Tibial nerve (tissue), 3 donors: ENCODE measurements around the gene C12orf54.

Experiments used
- POLR2A ChIP-seq, 2 donors: fragments of 450-650 bp; IDR thresholded peaks; one replicate each; pipeline ENCODE4 v1.6.1; 2017; ENCODE audit warnings: antibody characterized with exemption in 2 of 2, mild to moderate bottlenecking in 2 of 2, moderate library complexity in 2 of 2
- TF ChIP-seq, protein P1 (sequence below), 5 experiments: fragments of 200-600 bp in 3 of 5; fragments of 450-650 bp in 2 of 5; sonication (generic) in 3 of 5; IDR thresholded peaks; one replicate each; pipeline ENCODE4 v1.5.1; 2016 to 2019; ENCODE audit warnings: antibody characterized with exemption in 5 of 5, mild to moderate bottlenecking in 3 of 5, moderate library complexity in 2 of 5

DNA sequence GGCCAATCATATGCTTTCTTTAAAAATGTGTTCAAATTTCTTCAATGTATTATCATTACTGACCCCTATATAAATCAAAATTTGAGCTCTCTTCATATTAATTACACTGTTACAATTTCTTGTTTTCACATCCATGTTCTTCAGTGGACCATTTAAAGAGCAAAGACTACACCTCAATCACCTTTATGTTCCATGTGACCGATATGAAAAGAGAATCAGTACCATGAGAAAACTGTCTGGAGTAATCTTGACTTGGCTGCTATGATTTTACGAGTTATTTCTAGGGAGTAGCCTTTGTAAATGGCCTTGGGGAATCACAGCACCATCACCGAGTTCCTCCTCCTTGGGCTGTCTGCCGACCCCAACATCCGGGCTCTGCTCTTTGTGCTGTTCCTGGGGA is 43.0 kb downstream of the C12orf54 start, which contains the start of gene OR8S1:
- no peak for TF ChIP-seq POLR2A (IDR thresholded peaks at IDR 0.05)
- TF ChIP-seq, protein P1, sequence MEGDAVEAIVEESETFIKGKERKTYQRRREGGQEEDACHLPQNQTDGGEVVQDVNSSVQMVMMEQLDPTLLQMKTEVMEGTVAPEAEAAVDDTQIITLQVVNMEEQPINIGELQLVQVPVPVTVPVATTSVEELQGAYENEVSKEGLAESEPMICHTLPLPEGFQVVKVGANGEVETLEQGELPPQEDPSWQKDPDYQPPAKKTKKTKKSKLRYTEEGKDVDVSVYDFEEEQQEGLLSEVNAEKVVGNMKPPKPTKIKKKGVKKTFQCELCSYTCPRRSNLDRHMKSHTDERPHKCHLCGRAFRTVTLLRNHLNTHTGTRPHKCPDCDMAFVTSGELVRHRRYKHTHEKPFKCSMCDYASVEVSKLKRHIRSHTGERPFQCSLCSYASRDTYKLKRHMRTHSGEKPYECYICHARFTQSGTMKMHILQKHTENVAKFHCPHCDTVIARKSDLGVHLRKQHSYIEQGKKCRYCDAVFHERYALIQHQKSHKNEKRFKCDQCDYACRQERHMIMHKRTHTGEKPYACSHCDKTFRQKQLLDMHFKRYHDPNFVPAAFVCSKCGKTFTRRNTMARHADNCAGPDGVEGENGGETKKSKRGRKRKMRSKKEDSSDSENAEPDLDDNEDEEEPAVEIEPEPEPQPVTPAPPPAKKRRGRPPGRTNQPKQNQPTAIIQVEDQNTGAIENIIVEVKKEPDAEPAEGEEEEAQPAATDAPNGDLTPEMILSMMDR (IDR thresholded peaks at IDR 0.05) = no peak
